HS-5 (cell line): Measurements from ENCODE around the gene USP26.
"Not testable (repeated sequence)": the region's sequence is repeated elsewhere in the genome, so short reads cannot be mapped to it uniquely, and the experiment has no call there.

Experiments used
- DNase-seq: peaks from one replicate; pipeline ENCODE4 v3.0.0-alpha.2; 2012; ENCODE audit warnings: low read depth

USP26 gene, protein sequence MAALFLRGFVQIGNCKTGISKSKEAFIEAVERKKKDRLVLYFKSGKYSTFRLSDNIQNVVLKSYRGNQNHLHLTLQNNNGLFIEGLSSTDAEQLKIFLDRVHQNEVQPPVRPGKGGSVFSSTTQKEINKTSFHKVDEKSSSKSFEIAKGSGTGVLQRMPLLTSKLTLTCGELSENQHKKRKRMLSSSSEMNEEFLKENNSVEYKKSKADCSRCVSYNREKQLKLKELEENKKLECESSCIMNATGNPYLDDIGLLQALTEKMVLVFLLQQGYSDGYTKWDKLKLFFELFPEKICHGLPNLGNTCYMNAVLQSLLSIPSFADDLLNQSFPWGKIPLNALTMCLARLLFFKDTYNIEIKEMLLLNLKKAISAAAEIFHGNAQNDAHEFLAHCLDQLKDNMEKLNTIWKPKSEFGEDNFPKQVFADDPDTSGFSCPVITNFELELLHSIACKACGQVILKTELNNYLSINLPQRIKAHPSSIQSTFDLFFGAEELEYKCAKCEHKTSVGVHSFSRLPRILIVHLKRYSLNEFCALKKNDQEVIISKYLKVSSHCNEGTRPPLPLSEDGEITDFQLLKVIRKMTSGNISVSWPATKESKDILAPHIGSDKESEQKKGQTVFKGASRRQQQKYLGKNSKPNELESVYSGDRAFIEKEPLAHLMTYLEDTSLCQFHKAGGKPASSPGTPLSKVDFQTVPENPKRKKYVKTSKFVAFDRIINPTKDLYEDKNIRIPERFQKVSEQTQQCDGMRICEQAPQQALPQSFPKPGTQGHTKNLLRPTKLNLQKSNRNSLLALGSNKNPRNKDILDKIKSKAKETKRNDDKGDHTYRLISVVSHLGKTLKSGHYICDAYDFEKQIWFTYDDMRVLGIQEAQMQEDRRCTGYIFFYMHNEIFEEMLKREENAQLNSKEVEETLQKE

DNA sequence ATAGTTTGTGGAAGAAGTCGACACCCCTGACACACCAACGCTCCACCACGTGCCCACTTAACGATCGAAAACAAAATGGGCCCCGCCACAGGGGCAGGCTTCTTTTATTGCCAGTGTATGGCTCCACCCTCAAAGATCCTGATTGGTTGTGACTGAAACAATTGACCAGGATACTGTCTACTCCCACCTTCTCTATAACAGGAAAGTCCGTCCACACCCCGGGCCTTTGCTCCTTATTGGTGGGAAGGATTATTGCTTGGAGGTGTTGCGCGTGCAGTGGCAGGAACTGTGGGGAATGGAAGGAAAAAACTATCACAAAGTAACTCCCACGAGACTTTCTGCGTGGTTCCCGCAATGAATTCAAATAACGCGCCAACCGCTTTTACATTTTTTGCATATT, at the start of gene USP26:
TSS of gene USP26 (minus strand) at position 79 of the 400 bp plus-strand sequence. CDS start 68,889 bp downstream, outside the sequence.
- DNase-seq, result no peak

DNA sequence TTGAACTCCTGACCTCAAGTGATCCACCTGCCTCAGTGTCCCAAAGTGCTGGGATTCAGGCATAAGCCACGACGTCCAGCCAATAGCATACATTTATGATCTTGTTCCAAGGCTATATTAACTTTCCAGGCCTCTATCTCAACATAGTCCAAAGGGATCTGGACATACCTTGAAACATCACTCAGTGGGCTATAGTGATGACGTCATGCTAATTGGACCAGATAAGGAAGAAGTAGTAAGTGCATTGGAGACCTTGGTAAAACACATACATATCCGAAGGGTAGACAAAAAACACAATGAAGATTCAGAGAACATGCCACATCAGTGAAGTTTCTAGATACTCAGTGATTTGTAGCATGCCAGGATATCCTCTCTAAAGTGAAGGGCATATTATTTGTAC, 37.4 kb upstream of the USP26 start:
- DNase-seq, result no peak

DNA sequence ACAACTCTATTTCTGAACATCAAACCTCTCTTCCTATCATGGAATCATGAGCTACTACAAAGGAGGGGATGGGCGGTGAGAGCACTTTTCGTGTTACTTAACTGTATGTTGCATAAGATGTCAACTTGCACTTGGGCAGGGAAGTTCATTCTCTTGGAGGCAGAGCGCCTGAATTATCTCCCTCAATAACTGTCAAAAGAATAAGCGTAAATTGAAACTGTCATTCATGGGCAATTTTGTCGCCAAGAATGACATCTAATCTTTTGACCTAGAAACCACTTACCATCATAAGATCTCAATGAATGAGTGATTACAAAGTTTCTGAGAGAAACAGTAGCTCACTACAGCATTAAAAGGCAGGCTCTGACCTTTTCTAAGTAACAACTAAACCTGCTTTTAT, 23.5 kb upstream of the USP26 start:
- DNase-seq, result no peak

DNA sequence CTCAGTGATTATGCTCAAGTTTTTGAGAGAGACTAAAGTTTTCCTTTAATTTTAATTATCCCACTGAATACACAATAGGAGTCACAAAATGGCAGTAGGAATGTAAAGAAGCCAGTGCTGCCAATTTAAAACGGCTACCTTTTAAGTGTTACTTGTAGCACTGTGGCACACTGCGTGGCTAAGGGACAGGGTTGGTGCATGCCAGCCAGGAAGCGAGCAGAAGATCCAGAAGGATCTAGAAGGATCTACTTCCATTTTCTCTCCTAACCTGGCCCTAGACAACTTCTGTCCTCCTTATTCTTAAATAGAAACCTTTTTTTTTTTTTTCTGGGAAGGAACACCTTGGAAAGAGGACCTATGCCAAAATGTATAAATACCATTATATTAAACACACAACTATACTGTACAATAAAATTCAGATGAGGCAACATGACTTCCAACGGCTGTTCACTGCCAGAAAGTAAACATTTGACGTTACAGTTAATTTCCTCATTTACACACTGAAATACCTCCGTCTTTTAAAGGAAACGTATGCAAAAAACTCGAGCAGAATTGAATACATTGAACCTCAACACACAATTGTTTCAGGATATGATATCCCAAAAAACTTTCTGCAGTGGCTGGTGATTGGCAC, 2.7 kb downstream of the USP26 start:
- DNase-seq, result no peak

DNA sequence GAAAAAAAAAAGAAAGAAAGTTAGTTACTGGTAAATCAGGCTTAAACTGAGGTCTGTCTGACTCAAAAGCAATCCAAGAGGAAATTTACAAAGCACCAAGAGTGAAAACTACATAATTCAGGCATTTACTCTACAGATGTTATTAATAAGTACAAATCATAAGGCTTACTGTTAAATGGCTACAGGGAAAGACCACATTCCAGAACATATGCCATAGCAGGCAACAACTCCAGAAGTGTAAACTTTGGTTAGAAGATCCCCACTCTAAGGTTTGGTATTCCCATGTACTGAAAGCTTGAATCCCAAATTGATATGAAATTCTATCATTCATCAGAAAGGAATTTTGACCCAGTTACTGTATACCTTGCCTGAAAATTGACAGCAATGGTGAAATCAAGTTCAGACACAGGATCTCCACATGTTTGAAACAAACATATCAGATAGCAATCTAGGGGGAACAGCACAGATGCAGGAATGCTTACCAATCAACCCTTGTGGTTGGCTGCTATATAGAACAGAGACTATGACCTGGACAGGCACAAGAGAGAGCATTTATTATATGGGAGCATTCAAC, 6.6 kb downstream of the USP26 start:
- DNase-seq, result peak; percentile 5

DNA sequence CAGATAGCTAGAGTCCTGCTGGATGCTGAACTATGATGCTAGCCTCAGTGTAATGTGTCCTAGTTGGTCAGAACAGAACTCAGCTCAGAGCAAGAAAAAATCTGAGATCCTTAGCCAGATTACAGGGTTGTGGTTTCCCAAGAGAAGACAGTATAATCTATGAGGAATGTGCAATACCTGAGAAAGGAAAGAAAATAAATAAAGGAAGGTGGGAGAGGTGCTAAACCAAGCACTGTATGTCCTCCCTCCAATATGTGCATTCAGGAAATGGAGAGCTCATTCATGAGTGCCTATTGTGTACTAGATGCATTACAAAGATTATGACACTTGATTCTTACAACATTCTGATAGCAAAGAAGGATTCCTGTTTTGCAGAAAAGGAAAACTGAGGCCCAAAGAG, 7.5 kb downstream of the USP26 start:
- DNase-seq, result no peak

DNA sequence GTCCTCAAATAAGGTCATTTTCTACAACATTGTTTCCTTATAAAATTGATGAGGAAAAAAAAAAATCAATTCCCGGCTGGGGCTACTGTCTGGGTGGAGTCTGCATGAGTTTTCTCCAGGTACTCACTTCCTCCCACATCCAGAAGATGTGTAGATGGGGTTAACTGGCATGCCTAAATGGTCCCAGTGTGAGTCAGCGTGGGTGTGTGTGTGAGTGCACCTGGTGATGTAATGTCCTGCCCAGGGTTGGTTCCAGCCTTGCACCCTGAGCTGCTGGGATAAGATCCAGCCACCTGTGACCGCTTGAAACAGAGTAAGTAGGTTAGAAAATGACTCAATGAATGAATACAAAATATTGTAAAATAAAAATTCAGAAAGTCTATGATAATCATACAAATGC, 11.1 kb downstream of the USP26 start:
- no peak for DNase-seq

DNA sequence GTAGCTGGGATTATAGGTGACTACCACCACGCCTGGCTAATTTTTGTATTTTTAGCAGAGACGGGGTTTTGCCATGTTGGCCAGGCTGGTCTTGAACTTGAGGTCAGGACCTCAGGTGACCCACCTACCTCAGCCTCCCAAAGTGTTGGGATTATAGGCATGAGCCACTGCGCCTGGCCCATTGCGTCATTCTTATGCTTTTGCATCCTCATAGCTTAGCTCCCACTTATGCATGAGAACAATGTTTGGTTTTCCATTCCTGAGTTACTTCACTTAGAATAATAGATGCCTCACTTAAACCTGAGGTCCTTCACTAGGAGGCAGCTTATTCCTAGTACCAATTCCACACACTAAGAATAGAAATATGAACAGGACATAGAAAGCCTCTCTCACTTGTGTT, 11.9 kb downstream of the USP26 start:
- not testable (repeated sequence) for DNase-seq

DNA sequence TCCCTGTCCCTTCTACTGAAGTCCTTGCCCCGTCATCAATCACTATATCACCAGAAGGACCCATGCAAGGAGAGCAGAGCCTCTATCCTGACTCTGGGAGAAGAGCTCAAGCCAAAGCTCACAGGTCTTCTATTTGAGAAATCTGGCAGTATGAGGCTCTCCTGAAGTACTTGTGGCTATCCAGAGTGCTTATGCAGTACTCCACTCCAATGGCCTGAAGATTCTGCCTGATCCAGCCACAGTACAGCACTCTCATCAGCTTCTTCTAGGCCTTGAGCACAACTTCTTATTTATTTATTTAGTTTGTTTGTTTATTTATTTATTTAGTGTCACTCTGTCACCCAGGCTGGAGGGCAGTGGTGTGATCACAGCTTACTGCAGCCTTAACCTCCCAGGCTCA, 13.0 kb downstream of the USP26 start:
- no peak for DNase-seq

DNA sequence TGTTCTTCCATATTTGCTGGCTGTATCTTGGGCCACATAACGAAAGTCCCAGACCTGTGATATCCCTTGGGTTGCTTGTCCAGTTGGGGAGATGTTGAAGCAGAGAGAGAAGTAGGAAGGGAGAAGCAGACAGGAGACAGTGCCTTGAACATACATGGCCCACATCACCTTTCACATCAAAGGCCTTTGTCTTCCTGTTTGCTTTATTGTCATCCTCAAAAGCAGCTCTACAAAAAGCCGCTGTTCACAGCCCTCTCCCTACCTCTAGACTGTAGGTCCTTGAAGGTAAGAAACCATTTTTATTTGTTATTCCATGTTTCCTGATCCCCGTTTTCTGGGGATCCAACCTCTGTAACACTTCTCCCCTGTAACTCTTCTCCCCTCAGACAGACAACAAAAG, 14.9 kb downstream of the USP26 start:
- DNase-seq, result no peak

DNA sequence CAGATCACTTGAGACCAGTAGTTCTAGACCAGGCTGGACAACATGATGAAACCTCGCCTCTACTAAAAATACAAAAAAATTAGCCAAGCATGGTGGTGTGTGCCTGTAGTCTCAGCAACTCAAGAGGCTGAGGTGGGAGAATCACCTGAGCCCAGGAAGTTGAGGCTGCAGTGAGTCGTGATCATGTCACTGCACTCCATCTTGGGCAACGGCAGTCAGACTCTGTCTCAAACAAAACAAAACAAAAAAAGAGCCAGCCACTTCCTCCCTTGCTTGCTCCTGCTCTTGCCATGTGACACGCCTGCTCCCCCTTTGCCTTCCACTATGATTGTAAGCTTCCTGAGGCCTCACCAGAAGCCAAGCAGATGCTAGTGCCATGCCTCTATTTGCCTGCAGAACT, 19.1 kb downstream of the USP26 start:
- DNase-seq, result not testable (repeated sequence)

DNA sequence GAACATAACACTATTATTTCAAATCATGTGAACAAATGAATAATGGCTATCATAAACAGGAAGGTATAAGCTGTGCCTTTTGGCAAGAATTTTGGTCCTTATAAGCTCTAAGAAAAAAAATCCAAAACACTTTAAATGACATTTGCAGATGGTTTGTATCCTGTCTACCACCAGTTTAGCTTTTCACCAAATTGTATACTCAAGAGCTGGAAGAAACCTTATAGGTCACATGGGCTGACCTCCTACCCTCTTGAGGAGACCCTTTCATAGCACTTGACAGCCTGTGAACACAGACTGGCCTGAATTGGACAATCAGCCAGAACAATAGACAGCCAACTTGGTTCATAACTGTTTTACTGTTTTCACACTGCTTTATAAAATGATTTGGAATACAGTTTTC, 24.3 kb downstream of the USP26 start:
- no peak for DNase-seq

DNA sequence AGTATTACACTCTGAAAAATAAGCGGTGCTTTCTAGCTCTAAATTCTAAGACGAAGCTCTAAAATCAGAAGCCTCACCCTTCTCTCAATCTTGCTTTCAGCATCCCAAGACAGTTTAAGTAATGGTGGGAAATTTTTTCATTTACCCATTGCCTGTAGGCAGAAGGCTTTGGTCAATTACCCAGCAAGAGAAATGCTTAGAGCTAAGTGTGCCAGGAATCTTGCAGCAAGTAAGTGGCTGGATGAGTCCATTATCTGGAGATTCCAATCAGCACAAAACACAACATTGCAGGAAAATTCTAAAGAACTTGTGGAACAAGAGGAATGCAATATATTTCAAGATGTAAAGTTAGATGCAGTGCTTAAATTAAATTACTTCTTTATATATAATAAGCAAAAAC, 28.4 kb downstream of the USP26 start:
- no peak for DNase-seq

DNA sequence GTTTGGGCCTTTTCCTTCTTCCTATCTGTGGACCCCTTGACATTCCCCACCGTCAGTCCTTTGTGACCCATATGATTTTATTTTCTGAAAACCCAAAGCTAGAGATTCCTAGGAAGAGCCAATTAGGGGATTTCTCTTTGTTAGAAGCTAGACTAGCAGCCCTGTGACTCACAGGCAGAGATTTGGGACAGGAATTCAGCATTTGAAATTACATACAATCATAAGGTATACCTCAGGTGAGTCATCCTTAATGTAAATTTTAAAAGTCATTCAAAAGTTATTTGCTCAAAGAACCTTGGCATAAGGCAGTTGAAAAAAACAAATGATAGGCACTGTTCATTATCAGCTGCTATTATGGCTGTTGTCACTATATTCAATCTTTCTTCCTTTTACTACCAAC, 40.6 kb downstream of the USP26 start:
- peak; percentile 4 for DNase-seq

DNA sequence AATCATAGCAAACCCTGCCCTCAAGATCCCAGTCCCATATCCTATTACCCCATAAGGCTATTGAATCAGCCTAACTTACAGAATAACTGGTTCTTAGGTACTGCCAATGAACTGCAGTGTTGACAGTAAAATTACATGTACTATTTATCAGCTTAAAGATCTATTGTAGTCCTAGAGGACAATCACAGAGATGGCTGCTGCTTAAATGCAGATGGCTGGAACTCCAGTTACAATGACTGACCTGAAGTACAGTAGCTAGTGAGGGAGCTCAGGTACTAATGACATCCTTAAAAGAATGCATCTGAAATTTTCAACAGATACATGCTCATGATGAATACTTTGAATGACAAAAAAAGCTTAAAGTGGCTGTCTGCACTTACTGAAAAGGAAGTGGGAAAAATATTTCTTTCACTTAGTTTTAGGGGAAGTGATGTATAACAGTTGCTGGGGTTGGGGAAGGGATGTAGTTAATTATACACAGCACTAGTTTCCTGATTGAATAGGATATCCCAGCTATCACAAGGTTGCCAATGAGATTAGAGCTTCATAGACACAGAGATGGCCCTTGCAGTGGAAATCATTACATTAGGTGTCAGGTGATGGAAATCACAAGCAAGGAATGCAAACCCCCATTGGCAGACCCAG, 42.0 kb downstream of the USP26 start:
- no peak for DNase-seq

DNA sequence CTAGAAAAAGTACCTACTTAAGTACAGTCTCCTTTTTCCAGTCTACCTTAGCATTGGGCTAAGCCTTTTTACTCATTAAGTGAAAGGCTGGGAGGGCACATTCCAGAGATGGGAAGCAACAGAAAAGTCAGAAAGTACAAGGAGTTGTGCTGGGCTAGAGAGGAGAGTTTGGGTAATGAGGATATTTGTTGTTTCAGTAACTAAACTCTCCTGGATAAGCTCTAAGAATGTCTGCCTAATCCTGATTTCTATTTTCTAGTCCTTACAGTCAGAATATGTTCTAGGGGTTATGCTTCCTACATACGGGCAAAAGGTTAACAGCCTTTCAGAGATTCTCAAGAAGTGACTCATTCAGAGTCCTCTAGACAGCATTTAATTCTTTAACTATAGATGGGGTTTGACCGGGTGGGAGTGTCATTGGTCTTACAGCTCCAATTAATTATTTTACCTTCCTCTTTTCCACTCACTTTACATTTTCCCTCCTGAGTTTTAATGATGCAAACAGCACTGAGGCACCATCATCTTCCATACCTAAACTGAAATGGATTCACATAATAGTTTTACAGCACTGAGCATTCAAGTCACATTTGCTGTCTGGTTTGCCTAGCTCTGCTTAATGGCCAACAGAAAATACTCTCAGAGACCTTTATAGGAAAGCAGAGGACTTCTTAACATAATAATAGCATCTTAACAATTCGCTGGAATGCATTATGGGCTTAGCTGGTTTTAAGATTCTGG, 42.9 kb downstream of the USP26 start:
- peak; percentile 5 for DNase-seq

DNA sequence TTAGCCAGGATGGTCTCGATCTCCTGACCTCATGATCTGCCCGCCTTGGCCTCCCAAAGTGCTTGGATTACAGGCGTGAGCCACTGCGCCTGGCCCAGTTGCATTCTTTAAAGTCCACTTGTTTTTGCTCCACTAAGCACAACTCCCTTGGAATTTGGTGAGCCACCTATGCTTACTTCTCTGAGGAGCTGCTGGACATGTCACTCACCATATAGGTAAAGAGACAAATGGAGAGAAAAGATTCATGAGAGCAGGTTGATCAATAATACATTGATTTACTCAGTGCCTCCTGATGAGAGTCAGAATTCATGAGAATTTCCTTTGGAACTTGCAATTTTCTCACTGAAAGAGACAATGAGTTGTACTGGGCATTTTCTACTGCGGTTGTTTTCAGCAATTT, 48.2 kb downstream of the USP26 start:
- no peak for DNase-seq

DNA sequence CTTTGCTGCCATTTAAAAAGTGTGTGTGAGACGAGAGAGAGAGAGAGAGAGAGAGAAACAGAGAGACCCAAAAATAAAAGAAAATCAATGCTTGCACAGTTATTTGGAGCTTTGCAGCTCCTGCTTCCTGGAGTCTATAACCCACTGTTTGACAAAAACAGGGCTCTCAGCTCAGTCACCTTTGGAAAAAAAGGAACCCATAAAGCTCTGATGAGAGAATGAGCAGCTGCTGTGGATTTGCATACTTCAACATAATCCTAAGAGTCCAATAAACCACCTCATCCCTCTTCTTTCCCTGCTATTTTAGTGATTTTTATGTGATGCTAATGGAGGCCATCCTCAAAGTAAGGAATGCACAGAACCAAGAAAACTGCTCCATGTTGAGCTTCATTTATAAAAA, 50.3 kb downstream of the USP26 start:
- DNase-seq, result no peak

DNA sequence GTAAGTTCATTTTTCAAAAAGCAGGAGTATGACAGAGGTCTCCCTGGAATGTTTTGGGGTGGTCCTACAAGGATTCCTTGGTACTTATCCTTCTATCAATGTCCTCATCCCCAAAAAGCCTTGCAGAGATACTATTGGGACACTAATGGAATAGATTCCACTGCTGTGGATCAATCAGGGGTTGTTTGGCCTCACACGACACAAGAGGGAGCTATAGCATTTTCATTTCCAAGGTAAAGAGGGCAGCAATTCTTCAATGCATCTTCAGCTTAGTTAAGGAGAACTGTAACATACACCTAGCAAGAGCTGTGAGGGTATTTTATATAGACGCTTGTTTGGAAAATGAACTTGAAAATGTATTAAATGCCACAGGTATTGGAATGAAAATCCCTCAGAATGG, 50.9 kb downstream of the USP26 start:
- no peak for DNase-seq

DNA sequence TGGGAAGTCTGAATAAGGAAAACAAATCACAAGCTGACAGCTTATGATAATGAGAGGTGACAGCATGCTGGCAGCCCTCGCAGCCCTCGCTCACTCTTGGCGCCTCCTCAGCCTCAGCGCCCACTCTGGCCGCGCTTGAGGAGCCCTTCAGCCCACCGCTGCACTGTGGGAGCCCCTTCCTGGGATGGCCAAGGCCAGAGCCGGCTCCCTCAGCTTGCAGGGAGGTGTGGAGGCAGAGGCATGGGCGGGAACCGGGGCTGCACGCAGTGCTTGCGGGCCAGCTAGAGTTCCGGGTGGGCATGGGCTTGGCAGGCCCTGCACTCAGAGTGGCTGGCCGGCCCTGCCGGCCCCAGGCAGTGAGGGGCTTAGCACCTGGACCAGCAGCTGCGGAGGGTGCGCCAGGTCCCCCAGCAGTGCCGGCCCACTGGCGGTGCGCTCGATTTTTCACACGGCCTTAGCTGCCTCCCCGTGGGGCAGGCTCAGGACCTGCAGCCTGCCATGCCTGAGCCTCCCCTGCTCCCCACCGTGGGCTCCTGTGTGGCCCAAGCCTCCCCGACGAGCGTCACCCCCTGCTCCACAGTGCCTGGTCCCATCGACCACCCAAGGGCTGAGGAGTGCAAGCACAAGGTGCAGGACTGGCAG, 52.6 kb downstream of the USP26 start:
- not testable (repeated sequence) for DNase-seq

DNA sequence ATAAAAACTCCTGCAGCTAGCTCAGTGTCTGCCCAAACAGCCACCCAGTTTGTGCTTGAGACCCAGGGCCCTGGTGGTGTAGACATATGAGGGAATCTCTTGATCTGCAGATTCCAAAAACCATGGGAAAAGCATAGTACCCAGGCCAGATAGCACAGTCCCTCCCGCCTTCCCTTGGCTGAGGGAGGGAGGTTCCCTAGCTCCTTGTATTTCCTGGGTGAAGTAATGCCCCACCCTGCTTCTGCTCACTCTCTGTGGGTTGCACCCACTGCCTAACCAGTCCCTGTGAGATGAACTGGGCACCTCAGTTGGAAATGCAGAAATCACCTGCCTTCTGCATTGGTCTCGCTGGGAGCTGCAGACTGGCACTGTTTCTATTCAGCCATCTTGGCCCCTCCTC, 54.6 kb downstream of the USP26 start:
- DNase-seq, result no peak
